ENCODE results near the gene STPG2.

STPG2 gene

DNA sequence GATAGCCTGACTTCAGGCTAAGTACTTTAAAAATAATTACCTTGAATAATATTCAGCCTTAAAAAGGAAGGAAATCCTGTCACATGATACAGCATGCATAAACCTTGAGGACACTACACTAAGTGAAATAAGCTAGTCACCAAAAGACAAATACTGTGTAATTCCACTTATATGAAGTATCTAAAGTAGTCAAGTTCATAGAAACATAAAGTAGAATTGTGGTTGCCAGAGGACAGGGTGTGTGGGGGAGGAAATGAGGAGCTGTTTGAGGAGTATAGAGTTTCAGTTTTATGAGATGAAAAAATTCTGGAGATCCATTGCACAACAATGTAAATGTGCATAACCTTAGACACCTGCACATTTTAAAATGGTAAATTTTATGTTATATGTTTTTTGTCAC is 5.6 kb upstream of the STPG2 start:
- Histone ChIP-seq H3K4me1 (ENCODE audit: control insufficient read depth in 1 of 2, insufficient read depth in 2 of 2, low read length in 2 of 2) (no peaks in the 10 kb centered on the region), H3K27ac (ENCODE audit: low read length) (no peak overlapping the region), H3K9me3 (ENCODE audit: control insufficient read depth in 1 of 2, low read length in 2 of 2) (no peaks in the 10 kb centered on the region), H3K36me3 (ENCODE audit: control insufficient read depth in 1 of 2, insufficient read depth in 2 of 2, low read length in 2 of 2) (no peaks in the 10 kb centered on the region), H3K4me3 (ENCODE audit: low read depth in 1 of 2, low read length in 2 of 2) (no peak overlapping the region), H3K27me3 (ENCODE audit: low read depth, low read length) (no peaks in the 10 kb centered on the region)

DNA sequence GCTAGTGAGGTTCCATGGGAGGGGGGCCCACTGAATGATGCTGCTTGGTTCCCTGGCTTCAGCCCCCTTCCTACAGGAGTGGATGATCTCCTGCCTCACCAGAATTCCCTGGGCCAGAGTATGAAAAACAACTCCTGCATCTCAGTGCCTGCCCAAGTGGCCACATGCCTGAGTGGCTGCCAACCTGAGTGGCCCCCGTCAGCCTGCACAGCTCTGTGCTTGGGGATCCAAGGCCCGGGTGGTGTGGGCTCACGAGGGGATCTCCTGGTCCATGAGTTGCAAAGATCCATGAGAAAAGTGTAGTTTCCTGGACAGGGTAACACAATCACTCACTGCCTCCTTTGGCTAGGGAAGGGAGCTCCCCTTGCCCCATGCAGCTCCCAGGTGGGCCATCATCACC is 17.1 kb downstream of the STPG2 start:
- Histone ChIP-seq H3K4me3 (ENCODE audit: low read depth in 1 of 2, low read length in 2 of 2) (no peak overlapping the region), H3K27me3 (ENCODE audit: low read depth, low read length) (no peaks in the 10 kb centered on the region), H3K9me3 (ENCODE audit: control insufficient read depth in 1 of 2, low read length in 2 of 2) (peaks cover 0 to 5% of the 10 kb centered on the region in 2 donors), H3K27ac (ENCODE audit: low read length) (no peak overlapping the region), H3K4me1 (ENCODE audit: control insufficient read depth in 1 of 2, insufficient read depth in 2 of 2, low read length in 2 of 2) (no peaks in the 10 kb centered on the region), H3K36me3 (ENCODE audit: control insufficient read depth in 1 of 2, insufficient read depth in 2 of 2, low read length in 2 of 2) (no peaks in the 10 kb centered on the region)

DNA sequence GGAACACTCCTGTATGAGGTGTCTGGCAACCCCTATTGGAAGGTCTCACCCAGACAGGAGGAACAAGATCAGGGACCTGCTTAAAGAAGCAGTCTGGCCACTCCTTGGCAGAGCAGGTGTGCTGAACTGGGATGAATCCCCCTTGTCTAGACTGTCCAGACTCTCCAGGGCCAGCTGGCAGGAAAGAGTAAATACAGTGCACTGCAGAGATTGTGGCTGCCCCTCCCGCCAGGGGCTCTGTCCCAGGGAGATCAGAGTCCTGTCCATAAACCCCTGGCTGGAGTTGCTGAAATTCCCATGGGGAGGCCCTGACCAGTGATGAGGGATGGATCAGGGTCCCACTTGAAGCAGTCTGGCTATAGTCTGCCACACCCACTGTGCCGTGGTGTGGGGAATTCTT is 17.7 kb downstream of the STPG2 start:
- Histone ChIP-seq H3K27me3 (ENCODE audit: low read depth, low read length) (no peaks in the 10 kb centered on the region), H3K4me1 (ENCODE audit: control insufficient read depth in 1 of 2, insufficient read depth in 2 of 2, low read length in 2 of 2) (no peaks in the 10 kb centered on the region), H3K27ac (ENCODE audit: low read length) (no peak overlapping the region), H3K9me3 (ENCODE audit: control insufficient read depth in 1 of 2, low read length in 2 of 2) (peaks cover 0 to 5% of the 10 kb centered on the region in 2 donors), H3K4me3 (ENCODE audit: low read depth in 1 of 2, low read length in 2 of 2) (no peak overlapping the region), H3K36me3 (ENCODE audit: control insufficient read depth in 1 of 2, insufficient read depth in 2 of 2, low read length in 2 of 2) (no peaks in the 10 kb centered on the region)

DNA sequence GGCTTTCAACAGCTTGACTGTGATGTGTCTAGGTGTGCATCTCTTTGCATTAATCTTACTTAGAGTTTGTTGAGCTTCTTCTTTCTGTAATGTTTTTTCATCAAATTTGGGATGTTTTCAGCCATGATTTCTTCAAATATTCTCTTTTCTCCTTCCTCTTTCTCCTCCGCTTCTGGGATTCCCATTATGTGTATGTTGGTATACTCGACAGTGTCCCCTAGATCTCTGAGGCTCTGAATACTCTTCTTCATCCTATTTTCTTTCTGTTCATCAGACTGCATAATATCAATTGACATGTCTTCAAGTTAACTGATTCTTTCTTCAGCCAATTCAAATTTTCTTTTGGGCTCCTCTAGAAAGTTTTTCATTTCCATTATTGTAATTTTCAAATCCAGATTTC is 25.9 kb downstream of the STPG2 start:
- Histone ChIP-seq H3K36me3 (ENCODE audit: control insufficient read depth in 1 of 2, insufficient read depth in 2 of 2, low read length in 2 of 2) (no peaks in the 10 kb centered on the region), H3K4me1 (ENCODE audit: control insufficient read depth in 1 of 2, insufficient read depth in 2 of 2, low read length in 2 of 2) (no peaks in the 10 kb centered on the region), H3K4me3 (ENCODE audit: low read depth in 1 of 2, low read length in 2 of 2) (no peak overlapping the region), H3K9me3 (ENCODE audit: control insufficient read depth in 1 of 2, low read length in 2 of 2) (peaks cover 0 to 11% of the 10 kb centered on the region in 2 donors), H3K27ac (ENCODE audit: low read length) (no peak overlapping the region), H3K27me3 (ENCODE audit: low read depth, low read length) (no peaks in the 10 kb centered on the region)

DNA sequence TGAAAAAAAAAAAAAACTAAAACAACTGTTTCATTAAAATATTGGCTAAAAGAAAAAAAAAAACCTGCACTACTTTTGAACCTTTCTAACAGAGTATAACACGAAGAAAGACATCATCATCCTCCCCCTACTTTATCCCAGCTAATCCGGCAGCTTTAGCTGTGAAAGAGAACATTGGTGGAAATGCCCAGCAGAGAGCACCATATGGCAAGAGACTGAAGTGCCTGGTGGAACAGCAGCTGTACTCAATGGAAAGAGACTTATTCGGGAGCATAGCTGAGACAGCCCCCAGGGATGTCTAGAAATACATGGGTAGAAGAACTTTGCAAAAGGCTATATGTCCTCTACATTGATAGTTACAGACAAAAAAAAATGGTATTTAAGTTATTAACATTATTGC is 30.3 kb downstream of the STPG2 start:
- no peak overlapping the region for H3K4me3 ChIP-seq (ENCODE audit: low read depth in 1 of 2, low read length in 2 of 2)
- H3K27ac ChIP-seq (ENCODE audit: low read length): no peak overlapping the region
- no peaks in the 10 kb centered on the region for H3K36me3 ChIP-seq (ENCODE audit: control insufficient read depth in 1 of 2, insufficient read depth in 2 of 2, low read length in 2 of 2)
- H3K4me1 ChIP-seq (ENCODE audit: control insufficient read depth in 1 of 2, insufficient read depth in 2 of 2, low read length in 2 of 2): peaks cover 0 to 1% of the 10 kb centered on the region in 2 donors
- no peaks in the 10 kb centered on the region for H3K27me3 ChIP-seq (ENCODE audit: low read depth, low read length)
- peaks cover 0 to 9% of the 10 kb centered on the region in 2 donors for H3K9me3 ChIP-seq (ENCODE audit: control insufficient read depth in 1 of 2, low read length in 2 of 2)

DNA sequence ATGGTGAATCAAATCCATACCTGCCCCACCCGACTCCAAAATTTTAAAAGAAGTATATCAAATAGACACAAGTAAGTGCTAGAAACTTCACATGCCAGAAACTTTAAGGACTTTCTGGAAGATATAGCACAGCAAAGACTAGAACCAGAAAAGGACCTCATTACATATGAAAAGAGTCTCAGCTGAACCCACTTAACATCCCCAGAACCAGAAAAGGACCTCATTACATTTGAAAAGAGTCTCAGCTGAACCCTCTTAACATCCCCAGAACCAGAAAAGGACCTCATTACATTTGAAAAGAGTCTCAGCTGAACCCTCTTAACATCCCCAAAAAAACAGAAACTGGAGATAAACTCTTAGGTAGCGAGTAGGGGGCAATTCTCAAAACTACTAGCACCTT is 32.3 kb downstream of the STPG2 start:
- H3K27me3 ChIP-seq (ENCODE audit: low read depth, low read length): no peaks in the 10 kb centered on the region
- H3K27ac ChIP-seq (ENCODE audit: low read length): no peak overlapping the region
- no peak overlapping the region for H3K4me3 ChIP-seq (ENCODE audit: low read depth in 1 of 2, low read length in 2 of 2)
- H3K9me3 ChIP-seq (ENCODE audit: control insufficient read depth in 1 of 2, low read length in 2 of 2): no peaks in the 10 kb centered on the region
- no peaks in the 10 kb centered on the region for H3K36me3 ChIP-seq (ENCODE audit: control insufficient read depth in 1 of 2, insufficient read depth in 2 of 2, low read length in 2 of 2)
- peaks cover 0 to 3% of the 10 kb centered on the region in 2 donors for H3K4me1 ChIP-seq (ENCODE audit: control insufficient read depth in 1 of 2, insufficient read depth in 2 of 2, low read length in 2 of 2)

DNA sequence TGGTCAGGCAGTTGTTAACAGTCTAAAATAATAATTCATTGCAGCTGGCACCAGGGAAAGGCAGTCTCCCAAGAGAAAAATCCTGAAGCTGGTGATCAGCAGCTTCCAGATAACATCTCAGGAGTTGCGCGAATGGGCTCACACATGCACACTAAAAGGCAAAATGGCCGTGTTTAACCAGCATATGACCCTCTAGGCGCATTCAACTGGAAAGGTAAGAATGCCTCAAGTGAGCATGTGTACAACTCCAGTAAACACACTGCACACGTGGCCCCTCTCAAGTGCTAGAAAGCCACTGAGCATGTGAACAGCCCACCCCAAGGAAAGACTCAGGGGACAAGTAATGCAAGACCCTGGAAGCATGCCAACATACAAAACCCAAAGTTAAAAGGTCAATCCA is 33.1 kb downstream of the STPG2 start:
- H3K9me3 ChIP-seq (ENCODE audit: control insufficient read depth in 1 of 2, low read length in 2 of 2): no peaks in the 10 kb centered on the region
- H3K4me3 ChIP-seq (ENCODE audit: low read depth in 1 of 2, low read length in 2 of 2): no peak overlapping the region
- no peaks in the 10 kb centered on the region for H3K36me3 ChIP-seq (ENCODE audit: control insufficient read depth in 1 of 2, insufficient read depth in 2 of 2, low read length in 2 of 2)
- no peaks in the 10 kb centered on the region for H3K27me3 ChIP-seq (ENCODE audit: low read depth, low read length)
- H3K4me1 ChIP-seq (ENCODE audit: control insufficient read depth in 1 of 2, insufficient read depth in 2 of 2, low read length in 2 of 2): peaks cover 0 to 3% of the 10 kb centered on the region in 2 donors
- no peak overlapping the region for H3K27ac ChIP-seq (ENCODE audit: low read length)

DNA sequence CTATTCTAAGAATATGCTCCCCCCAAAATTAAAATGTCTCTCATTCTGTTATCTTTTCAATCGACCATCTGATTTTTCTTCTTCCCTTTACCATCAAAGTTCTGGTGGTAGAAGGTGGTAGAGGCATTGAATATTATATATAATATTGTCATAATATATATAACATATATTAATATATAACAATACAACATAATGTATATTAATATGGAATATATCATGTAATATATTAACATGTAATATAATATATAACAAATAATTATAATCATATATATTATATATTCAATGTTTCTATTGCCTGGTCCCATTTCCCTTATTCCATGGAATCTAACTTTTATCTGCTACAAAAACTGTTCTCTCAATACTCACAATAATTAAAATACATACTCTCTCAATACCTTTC is 40.6 kb downstream of the STPG2 start:
- Histone ChIP-seq H3K4me1 (ENCODE audit: control insufficient read depth in 1 of 2, insufficient read depth in 2 of 2, low read length in 2 of 2) (no peaks in the 10 kb centered on the region), H3K27me3 (ENCODE audit: low read depth, low read length) (no peaks in the 10 kb centered on the region), H3K4me3 (ENCODE audit: low read depth in 1 of 2, low read length in 2 of 2) (no peak overlapping the region), H3K27ac (ENCODE audit: low read length) (no peak overlapping the region), H3K36me3 (ENCODE audit: control insufficient read depth in 1 of 2, insufficient read depth in 2 of 2, low read length in 2 of 2) (no peaks in the 10 kb centered on the region), H3K9me3 (ENCODE audit: control insufficient read depth in 1 of 2, low read length in 2 of 2) (no peaks in the 10 kb centered on the region)

DNA sequence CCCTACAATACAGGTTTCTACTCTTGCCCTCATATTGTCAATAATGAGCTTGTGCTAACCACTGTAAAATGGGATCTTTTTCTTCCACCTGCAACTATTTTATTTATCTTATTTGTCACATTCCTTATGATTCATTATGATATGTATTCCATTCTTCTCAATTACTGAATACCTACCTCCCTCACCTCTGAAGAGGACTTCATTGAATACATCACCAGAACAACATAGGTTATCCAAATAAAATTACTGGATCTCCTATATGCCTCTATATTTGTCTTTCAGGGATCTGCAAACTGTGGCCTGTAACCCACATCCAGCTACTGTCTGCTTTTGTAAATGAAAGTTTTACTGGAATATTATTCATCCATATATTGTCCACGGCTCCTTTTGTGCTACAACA is 41.3 kb downstream of the STPG2 start:
- Histone ChIP-seq H3K27me3 (ENCODE audit: low read depth, low read length) (no peaks in the 10 kb centered on the region), H3K9me3 (ENCODE audit: control insufficient read depth in 1 of 2, low read length in 2 of 2) (no peaks in the 10 kb centered on the region), H3K4me1 (ENCODE audit: control insufficient read depth in 1 of 2, insufficient read depth in 2 of 2, low read length in 2 of 2) (no peaks in the 10 kb centered on the region), H3K36me3 (ENCODE audit: control insufficient read depth in 1 of 2, insufficient read depth in 2 of 2, low read length in 2 of 2) (no peaks in the 10 kb centered on the region), H3K27ac (ENCODE audit: low read length) (no peak overlapping the region), H3K4me3 (ENCODE audit: low read depth in 1 of 2, low read length in 2 of 2) (no peak overlapping the region)

DNA sequence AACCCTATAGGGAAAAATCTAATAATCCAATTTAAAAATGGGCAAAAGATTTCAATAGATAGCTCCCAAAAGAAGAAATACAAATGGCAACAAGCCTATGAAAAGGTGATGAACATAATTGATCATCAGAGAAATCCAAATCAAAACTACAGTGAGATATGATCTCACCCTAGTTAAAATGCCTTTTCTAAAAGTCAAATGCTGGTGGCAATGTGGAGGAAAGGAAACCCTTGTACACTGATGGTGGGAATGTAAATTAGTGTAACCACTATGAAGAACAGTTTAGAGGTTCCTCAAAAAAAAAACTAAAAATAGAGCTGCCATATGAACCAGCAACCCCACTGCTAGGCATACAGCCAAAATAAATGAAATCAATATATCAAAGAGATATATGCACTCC is 44.5 kb downstream of the STPG2 start:
- no peak overlapping the region for H3K4me3 ChIP-seq (ENCODE audit: low read depth in 1 of 2, low read length in 2 of 2)
- no peaks in the 10 kb centered on the region for H3K36me3 ChIP-seq (ENCODE audit: control insufficient read depth in 1 of 2, insufficient read depth in 2 of 2, low read length in 2 of 2)
- H3K27me3 ChIP-seq (ENCODE audit: low read depth, low read length): no peaks in the 10 kb centered on the region
- no peaks in the 10 kb centered on the region for H3K4me1 ChIP-seq (ENCODE audit: control insufficient read depth in 1 of 2, insufficient read depth in 2 of 2, low read length in 2 of 2)
- H3K27ac ChIP-seq (ENCODE audit: low read length): no peak overlapping the region
- no peaks in the 10 kb centered on the region for H3K9me3 ChIP-seq (ENCODE audit: control insufficient read depth in 1 of 2, low read length in 2 of 2)

DNA sequence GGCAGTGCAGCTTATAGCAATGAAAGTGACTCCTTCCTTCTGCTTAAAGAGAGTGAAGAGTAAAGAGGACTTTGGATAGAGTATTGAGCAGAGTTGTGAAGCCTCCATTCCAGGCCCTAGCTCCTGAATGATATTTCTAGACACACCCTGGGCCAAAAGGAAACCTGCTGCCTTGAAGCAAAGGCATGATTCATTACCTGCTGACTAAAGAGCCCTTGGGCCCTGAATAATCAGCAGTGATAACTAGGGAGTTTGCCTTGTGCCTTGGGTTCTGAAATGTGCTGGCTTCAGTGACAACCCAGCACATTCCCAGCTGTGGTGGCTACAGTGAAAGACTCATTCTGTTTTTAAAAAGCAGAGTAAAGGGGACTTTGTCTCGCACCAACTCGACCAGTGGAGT is 49.2 kb downstream of the STPG2 start:
- H3K9me3 ChIP-seq (ENCODE audit: control insufficient read depth in 1 of 2, low read length in 2 of 2): no peaks in the 10 kb centered on the region
- H3K4me1 ChIP-seq (ENCODE audit: control insufficient read depth in 1 of 2, insufficient read depth in 2 of 2, low read length in 2 of 2): no peaks in the 10 kb centered on the region
- no peak overlapping the region for H3K4me3 ChIP-seq (ENCODE audit: low read depth in 1 of 2, low read length in 2 of 2)
- H3K27ac ChIP-seq (ENCODE audit: low read length): no peak overlapping the region
- H3K27me3 ChIP-seq (ENCODE audit: low read depth, low read length): no peaks in the 10 kb centered on the region
- H3K36me3 ChIP-seq (ENCODE audit: control insufficient read depth in 1 of 2, insufficient read depth in 2 of 2, low read length in 2 of 2): no peaks in the 10 kb centered on the region

DNA sequence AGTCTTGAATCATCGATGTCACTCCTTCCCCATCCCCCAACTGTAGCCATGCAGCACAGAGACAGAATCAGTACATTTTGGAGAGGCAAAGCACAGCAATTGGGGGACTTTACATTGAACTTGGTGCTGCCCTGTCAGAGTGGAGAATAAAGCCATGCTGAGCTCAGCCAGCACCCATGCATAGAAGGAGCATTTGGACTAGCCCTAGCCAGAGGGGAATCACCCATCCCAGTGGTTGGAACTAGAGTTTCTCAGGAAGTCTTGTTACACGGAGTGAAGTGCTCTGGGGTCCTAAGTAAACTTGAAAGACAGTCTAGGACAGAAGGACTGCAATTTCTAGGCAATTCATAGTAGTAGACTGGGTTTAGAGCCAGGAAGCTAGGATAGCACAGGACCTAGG is 49.6 kb downstream of the STPG2 start:
- Histone ChIP-seq H3K9me3 (ENCODE audit: control insufficient read depth in 1 of 2, low read length in 2 of 2) (no peaks in the 10 kb centered on the region), H3K4me1 (ENCODE audit: control insufficient read depth in 1 of 2, insufficient read depth in 2 of 2, low read length in 2 of 2) (no peaks in the 10 kb centered on the region), H3K27me3 (ENCODE audit: low read depth, low read length) (no peaks in the 10 kb centered on the region), H3K4me3 (ENCODE audit: low read depth in 1 of 2, low read length in 2 of 2) (no peak overlapping the region), H3K36me3 (ENCODE audit: control insufficient read depth in 1 of 2, insufficient read depth in 2 of 2, low read length in 2 of 2) (no peaks in the 10 kb centered on the region), H3K27ac (ENCODE audit: low read length) (no peak overlapping the region)
